Adrenal gland (tissue), 5 donors: Measurements from ENCODE around the gene WDR19.

Experiments
- POLR2A ChIP-seq, 2 donors: fragments of 450-650 bp; IDR thresholded peaks; one replicate each; pipeline ENCODE4 v1.6.1; 2017; ENCODE audit warnings: antibody characterized with exemption in 2 of 2, mild to moderate bottlenecking in 2 of 2, moderate library complexity in 1 of 2
- TF ChIP-seq, protein P1 (sequence below), 6 experiments: fragments of 450-650 bp in 4 of 6; fragments of 200-600 bp in 2 of 6; sonication (generic) in 1 of 6; IDR thresholded peaks; 1 replicate in 5 of 6; 2 replicates in 1 of 6; pipeline versions ENCODE4 v1.5.1 to v1.8.0; 2016 to 2021; ENCODE audit warnings: antibody characterized with exemption in 6 of 6, mild to moderate bottlenecking in 2 of 6, moderate library complexity in 1 of 6
- donor health status: DM: no; HTN: no; CAD: no.

- TF ChIP-seq POLR2A (IDR thresholded peaks at IDR 0.05) = no peak
- TF ChIP-seq, protein P1, sequence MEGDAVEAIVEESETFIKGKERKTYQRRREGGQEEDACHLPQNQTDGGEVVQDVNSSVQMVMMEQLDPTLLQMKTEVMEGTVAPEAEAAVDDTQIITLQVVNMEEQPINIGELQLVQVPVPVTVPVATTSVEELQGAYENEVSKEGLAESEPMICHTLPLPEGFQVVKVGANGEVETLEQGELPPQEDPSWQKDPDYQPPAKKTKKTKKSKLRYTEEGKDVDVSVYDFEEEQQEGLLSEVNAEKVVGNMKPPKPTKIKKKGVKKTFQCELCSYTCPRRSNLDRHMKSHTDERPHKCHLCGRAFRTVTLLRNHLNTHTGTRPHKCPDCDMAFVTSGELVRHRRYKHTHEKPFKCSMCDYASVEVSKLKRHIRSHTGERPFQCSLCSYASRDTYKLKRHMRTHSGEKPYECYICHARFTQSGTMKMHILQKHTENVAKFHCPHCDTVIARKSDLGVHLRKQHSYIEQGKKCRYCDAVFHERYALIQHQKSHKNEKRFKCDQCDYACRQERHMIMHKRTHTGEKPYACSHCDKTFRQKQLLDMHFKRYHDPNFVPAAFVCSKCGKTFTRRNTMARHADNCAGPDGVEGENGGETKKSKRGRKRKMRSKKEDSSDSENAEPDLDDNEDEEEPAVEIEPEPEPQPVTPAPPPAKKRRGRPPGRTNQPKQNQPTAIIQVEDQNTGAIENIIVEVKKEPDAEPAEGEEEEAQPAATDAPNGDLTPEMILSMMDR (IDR thresholded peaks at IDR 0.05) = no peak
Observed at GRCh38 chr4:39263895-39264294, 81.6 kb downstream of the WDR19 start.
